SW480 (cell line): ENCODE measurements around the gene CA10.

Source experiments
- DNase-seq: peaks from one replicate; pipeline ENCODE4 v3.0.0-alpha.2; 2016; ENCODE audit warnings: low spot score

Gene CA10

GRCh38 chr17:51817117-51817516 is 341.4 kb downstream of the CA10 start:
- peak; percentile 9 for DNase-seq

GRCh38 chr17:51815097-51815496 is 343.4 kb downstream of the CA10 start:
- DNase-seq, result no peak

GRCh38 chr17:51814521-51814920 is 344.0 kb downstream of the CA10 start:
- no peak for DNase-seq

- no peak for DNase-seq
Observed at GRCh38 chr17:51813784-51814174, 344.7 kb downstream of the CA10 start.

GRCh38 chr17:51813140-51813783 is 345.3 kb downstream of the CA10 start:
- DNase-seq, result no peak

GRCh38 chr17:51807460-51807859 is 351.1 kb downstream of the CA10 start:
- DNase-seq, result no peak

GRCh38 chr17:51805765-51806164 is 352.7 kb downstream of the CA10 start:
- no peak for DNase-seq

GRCh38 chr17:51805185-51805584 is 353.3 kb downstream of the CA10 start:
- DNase-seq, result no peak

- DNase-seq, result no peak
Observed at GRCh38 chr17:51803161-51803560, 355.4 kb downstream of the CA10 start.

- no peak for DNase-seq
Observed at GRCh38 chr17:51802544-51802943, 356.0 kb downstream of the CA10 start.

GRCh38 chr17:51801626-51802025 is 356.9 kb downstream of the CA10 start:
- DNase-seq, result peak; percentile 7

- no peak for DNase-seq
Observed at GRCh38 chr17:51799981-51800380, 358.5 kb downstream of the CA10 start.

GRCh38 chr17:51799240-51799639 is 359.3 kb downstream of the CA10 start:
- no peak for DNase-seq

- DNase-seq, result no peak
Observed at GRCh38 chr17:51797150-51797549, 361.4 kb downstream of the CA10 start.

GRCh38 chr17:51796026-51796425 is 362.5 kb downstream of the CA10 start:
- DNase-seq, result no peak

- no peak for DNase-seq
Observed at GRCh38 chr17:51795401-51795800, 363.1 kb downstream of the CA10 start.

- no peak for DNase-seq
Observed at GRCh38 chr17:51794466-51794865, 364.0 kb downstream of the CA10 start.

GRCh38 chr17:51793686-51794085 is 364.8 kb downstream of the CA10 start:
- no peak for DNase-seq

GRCh38 chr17:51778842-51779241 is 379.7 kb downstream of the CA10 start:
- no peak for DNase-seq

- no peak for DNase-seq
Observed at GRCh38 chr17:51770027-51770759, 388.3 kb downstream of the CA10 start.

GRCh38 chr17:51769231-51769630 is 389.3 kb downstream of the CA10 start:
- DNase-seq, result no peak

- DNase-seq, result no peak
Observed at GRCh38 chr17:51768706-51769105, 389.8 kb downstream of the CA10 start.

- DNase-seq, result no peak
Observed at GRCh38 chr17:51767287-51767686, 391.2 kb downstream of the CA10 start.
